Measurements from ENCODE around the gene GPR35.

GPR35 gene

GRCh38 chr2:240624950-240625621, at the start of gene GPR35:
GPR35 (plus strand) TSS chr2:240625480; CDS start chr2:240629953, 4,473 bp downstream.
- Mint-ChIP-seq H3K4me1 (ENCODE audit: low read depth) (peaks cover 60% of the 10 kb centered on the region), H3K9me3 (no peaks in the 10 kb centered on the region), H3K4me3 (peak within 1 kb of the TSS; percentile 64), H3K27ac (peak within 1 kb of the TSS; percentile 90), H3K36me3 (ENCODE audit: low read depth) (peaks cover 2% of the 10 kb centered on the region), H3K27me3 (no peaks in the 10 kb centered on the region)
- DNase-seq: peak; percentile 82

- no peak overlapping the region for H3K4me3 Mint-ChIP-seq
- no peak for DNase-seq
- H3K27me3 Mint-ChIP-seq: no peaks in the 10 kb centered on the region
- H3K4me1 Mint-ChIP-seq (ENCODE audit: low read depth): peaks cover 31% of the 10 kb centered on the region
- peaks cover 69% of the 10 kb centered on the region for H3K36me3 Mint-ChIP-seq (ENCODE audit: low read depth)
- H3K9me3 Mint-ChIP-seq: no peaks in the 10 kb centered on the region
- peak overlapping the region; percentile 59 for H3K27ac Mint-ChIP-seq
Measured at GRCh38 chr2:240576036-240576435, 49.2 kb upstream of the GPR35 start.

GRCh38 chr2:240576436-240577205, 48.7 kb upstream of the GPR35 start:
- Mint-ChIP-seq H3K9me3 (no peaks in the 10 kb centered on the region), H3K27ac (no peak overlapping the region), H3K27me3 (no peaks in the 10 kb centered on the region), H3K4me1 (ENCODE audit: low read depth) (peaks cover 26% of the 10 kb centered on the region), H3K4me3 (no peak overlapping the region), H3K36me3 (ENCODE audit: low read depth) (peaks cover 71% of the 10 kb centered on the region)
- DNase-seq: no peak

GRCh38 chr2:240577281-240578109, 47.8 kb upstream of the GPR35 start:
- H3K27ac Mint-ChIP-seq: no peak overlapping the region
- peaks cover 71% of the 10 kb centered on the region for H3K36me3 Mint-ChIP-seq (ENCODE audit: low read depth)
- H3K4me3 Mint-ChIP-seq: no peak overlapping the region
- peaks cover 29% of the 10 kb centered on the region for H3K4me1 Mint-ChIP-seq (ENCODE audit: low read depth)
- H3K27me3 Mint-ChIP-seq: no peaks in the 10 kb centered on the region
- H3K9me3 Mint-ChIP-seq: no peaks in the 10 kb centered on the region
- no peak for DNase-seq

- no peaks in the 10 kb centered on the region for H3K9me3 Mint-ChIP-seq
- H3K4me3 Mint-ChIP-seq: no peak overlapping the region
- peaks cover 34% of the 10 kb centered on the region for H3K4me1 Mint-ChIP-seq (ENCODE audit: low read depth)
- H3K27me3 Mint-ChIP-seq: no peaks in the 10 kb centered on the region
- no peak for DNase-seq
- peak overlapping the region; percentile 14 for H3K27ac Mint-ChIP-seq
- peaks cover 69% of the 10 kb centered on the region for H3K36me3 Mint-ChIP-seq (ENCODE audit: low read depth)
Measured at GRCh38 chr2:240578110-240578450, 47.2 kb upstream of the GPR35 start.

GRCh38 chr2:240578488-240578887, 46.8 kb upstream of the GPR35 start:
- no peak for DNase-seq
- H3K4me3 Mint-ChIP-seq: no peak overlapping the region
- no peaks in the 10 kb centered on the region for H3K9me3 Mint-ChIP-seq
- H3K27me3 Mint-ChIP-seq: no peaks in the 10 kb centered on the region
- peak overlapping the region; percentile 87 for H3K27ac Mint-ChIP-seq
- H3K4me1 Mint-ChIP-seq (ENCODE audit: low read depth): peaks cover 37% of the 10 kb centered on the region
- peaks cover 68% of the 10 kb centered on the region for H3K36me3 Mint-ChIP-seq (ENCODE audit: low read depth)

- no peaks in the 10 kb centered on the region for H3K27me3 Mint-ChIP-seq
- peaks cover 69% of the 10 kb centered on the region for H3K36me3 Mint-ChIP-seq (ENCODE audit: low read depth)
- peaks cover 40% of the 10 kb centered on the region for H3K4me1 Mint-ChIP-seq (ENCODE audit: low read depth)
- no peak for DNase-seq
- no peaks in the 10 kb centered on the region for H3K9me3 Mint-ChIP-seq
- no peak overlapping the region for H3K4me3 Mint-ChIP-seq
- H3K27ac Mint-ChIP-seq: peak overlapping the region; percentile 87
Measured at GRCh38 chr2:240579071-240579762, 46.1 kb upstream of the GPR35 start.

- Mint-ChIP-seq H3K4me3 (peak overlapping the region; percentile 32), H3K4me1 (ENCODE audit: low read depth) (peaks cover 48% of the 10 kb centered on the region), H3K36me3 (ENCODE audit: low read depth) (peaks cover 71% of the 10 kb centered on the region)
Measured at GRCh38 chr2:240579771-240580614, 45.3 kb upstream of the GPR35 start.

GRCh38 chr2:240581811-240582210, 43.5 kb upstream of the GPR35 start:
- Mint-ChIP-seq H3K4me3 (no peak overlapping the region), H3K36me3 (ENCODE audit: low read depth) (peaks cover 63% of the 10 kb centered on the region), H3K4me1 (ENCODE audit: low read depth) (peaks cover 57% of the 10 kb centered on the region), H3K9me3 (no peaks in the 10 kb centered on the region), H3K27ac (no peak overlapping the region), H3K27me3 (no peaks in the 10 kb centered on the region)
- no peak for DNase-seq

More at GRCh38 chr2:240579771-240580614, 45.3 kb upstream of the GPR35 start:
- H3K27me3 Mint-ChIP-seq: no peaks in the 10 kb centered on the region
- H3K27ac Mint-ChIP-seq: peak overlapping the region; percentile 87
- H3K9me3 Mint-ChIP-seq: no peaks in the 10 kb centered on the region
- DNase-seq: peak; percentile 79

- Mint-ChIP-seq H3K27ac (no peak overlapping the region), H3K4me1 (ENCODE audit: low read depth) (peaks cover 63% of the 10 kb centered on the region)
Measured at GRCh38 chr2:240582781-240583180, 42.5 kb upstream of the GPR35 start.

GRCh38 chr2:240583774-240584173, 41.5 kb upstream of the GPR35 start:
- H3K27me3 Mint-ChIP-seq: no peaks in the 10 kb centered on the region
- H3K4me3 Mint-ChIP-seq: no peak overlapping the region
- H3K4me1 Mint-ChIP-seq (ENCODE audit: low read depth): peaks cover 71% of the 10 kb centered on the region
- DNase-seq: no peak
- H3K9me3 Mint-ChIP-seq: no peaks in the 10 kb centered on the region
- no peak overlapping the region for H3K27ac Mint-ChIP-seq
- H3K36me3 Mint-ChIP-seq (ENCODE audit: low read depth): peaks cover 60% of the 10 kb centered on the region

More at GRCh38 chr2:240582781-240583180, 42.5 kb upstream of the GPR35 start:
- Mint-ChIP-seq H3K36me3 (ENCODE audit: low read depth) (peaks cover 62% of the 10 kb centered on the region), H3K9me3 (no peaks in the 10 kb centered on the region), H3K27me3 (no peaks in the 10 kb centered on the region), H3K4me3 (no peak overlapping the region)
- DNase-seq: no peak

GRCh38 chr2:240584486-240585031, 40.7 kb upstream of the GPR35 start:
- Mint-ChIP-seq H3K9me3 (no peaks in the 10 kb centered on the region), H3K27me3 (no peaks in the 10 kb centered on the region), H3K27ac (peak overlapping the region; percentile 84), H3K36me3 (ENCODE audit: low read depth) (peaks cover 64% of the 10 kb centered on the region), H3K4me1 (ENCODE audit: low read depth) (peaks cover 70% of the 10 kb centered on the region), H3K4me3 (peak overlapping the region; percentile 97)
- DNase-seq: no peak

GRCh38 chr2:240585101-240585500, 40.2 kb upstream of the GPR35 start:
- H3K27ac Mint-ChIP-seq: peak overlapping the region; percentile 84
- no peaks in the 10 kb centered on the region for H3K9me3 Mint-ChIP-seq
- no peaks in the 10 kb centered on the region for H3K27me3 Mint-ChIP-seq
- H3K36me3 Mint-ChIP-seq (ENCODE audit: low read depth): peaks cover 64% of the 10 kb centered on the region
- peaks cover 70% of the 10 kb centered on the region for H3K4me1 Mint-ChIP-seq (ENCODE audit: low read depth)
- no peak for DNase-seq
- peak overlapping the region; percentile 97 for H3K4me3 Mint-ChIP-seq
